Measurements from ENCODE around the gene ACSBG1.

- no peak for TF ChIP-seq CTCF (IDR thresholded peaks at IDR 0.05)
- no peak for TF ChIP-seq POLR2A (IDR thresholded peaks at IDR 0.05)
- TF ChIP-seq EP300 (IDR thresholded peaks at IDR 0.05), result no peak
Observed at GRCh38 chr15:78179286-78179840, 55.0 kb downstream of the ACSBG1 start.
